HL-60 (cell line): ENCODE measurements around the gene FARP2.

Experiments
- DNase-seq, 2 experiments: peaks; one replicate each; pipeline ENCODE4 v3.0.0-alpha.2; 2010 to 2020; ENCODE audit warnings: low read depth in 1 of 2, low spot score in 1 of 2
- H3K27ac ChIP-seq: fragments of 250-450 bp; sonication (Bioruptor Pico); replicated peaks from 2 replicates; pipeline ENCODE4 v1.5.1; 2020; ENCODE audit warnings: mild to moderate bottlenecking, moderate library complexity
- H3K27me3 ChIP-seq: fragments of 250-450 bp; sonication (Bioruptor Pico); 2 replicates; pipeline ENCODE4 v1.5.1; 2021; ENCODE audit warnings: mild to moderate bottlenecking, moderate library complexity; ENCODE audit not compliant: insufficient read depth, poor library complexity, severe bottlenecking
- H3K4me3 ChIP-seq: replicated peaks from 2 replicates; pipeline ENCODE4 v1.5.1; 2011; ENCODE audit warnings: mild to moderate bottlenecking, control low read depth, low read length; ENCODE audit not compliant: insufficient read depth
- GABPA ChIP-seq: IDR thresholded peaks from 2 replicates; pipeline ENCODE4 v1.6.1; 2012; ENCODE audit warnings: low read depth
- POLR2AphosphoS5 ChIP-seq: IDR thresholded peaks from 2 replicates; pipeline ENCODE4 v1.6.1; 2012; ENCODE audit warnings: low read depth
- SPI1 ChIP-seq: IDR thresholded peaks from 2 replicates; pipeline ENCODE4 v1.6.1; 2012; ENCODE audit warnings: low read depth, mild to moderate bottlenecking, borderline replicate concordance
- TF ChIP-seq, protein P1 (sequence below): IDR thresholded peaks from one replicate; pipeline ENCODE4 v1.5.1; 2011; ENCODE audit warnings: low read length, control low read depth, inconsistent platforms; ENCODE audit not compliant: insufficient read depth
- TF ChIP-seq, protein P2 (sequence below): IDR thresholded peaks from 2 replicates; pipeline ENCODE4 v1.6.1; 2012; ENCODE audit warnings: low read depth; ENCODE audit not compliant: insufficient replicate concordance

FARP2 gene

DNA sequence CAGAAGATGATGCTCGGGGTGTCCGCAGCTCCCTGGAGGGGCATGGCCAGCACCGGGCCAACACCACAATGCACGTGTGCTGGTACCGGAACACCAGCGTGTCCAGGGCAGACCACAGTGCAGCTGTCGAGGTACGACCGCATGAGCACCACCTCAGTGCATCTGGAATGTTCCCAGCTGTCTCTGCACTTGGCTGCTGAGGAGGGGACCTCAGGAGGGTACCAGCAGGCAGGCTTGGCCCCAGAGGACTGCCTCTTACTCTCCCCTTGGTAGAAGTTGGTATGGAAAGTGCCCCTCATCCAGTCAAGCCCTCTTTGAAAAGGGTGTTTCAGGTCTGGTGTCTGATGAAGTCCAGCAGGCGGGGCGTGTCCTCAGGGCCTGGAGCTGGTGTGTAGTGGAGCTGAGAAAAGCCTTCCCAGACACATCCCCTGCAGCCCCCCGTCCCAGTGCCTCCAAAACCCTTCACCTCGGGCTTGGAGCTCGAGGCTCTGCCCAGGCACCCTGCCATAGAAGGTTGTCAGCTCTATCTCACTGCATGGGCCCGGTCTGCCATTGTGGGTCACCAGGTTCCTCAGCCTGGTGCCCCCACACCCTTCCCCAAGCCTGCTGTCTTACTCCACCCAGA is 135.6 kb downstream of the FARP2 start:
- Histone ChIP-seq H3K27me3 (peaks cover 13% of the 10 kb centered on the region), H3K27ac (no peak overlapping the region), H3K4me3 (no peak overlapping the region)
- TF ChIP-seq GABPA = no peak
- TF ChIP-seq, protein P1, sequence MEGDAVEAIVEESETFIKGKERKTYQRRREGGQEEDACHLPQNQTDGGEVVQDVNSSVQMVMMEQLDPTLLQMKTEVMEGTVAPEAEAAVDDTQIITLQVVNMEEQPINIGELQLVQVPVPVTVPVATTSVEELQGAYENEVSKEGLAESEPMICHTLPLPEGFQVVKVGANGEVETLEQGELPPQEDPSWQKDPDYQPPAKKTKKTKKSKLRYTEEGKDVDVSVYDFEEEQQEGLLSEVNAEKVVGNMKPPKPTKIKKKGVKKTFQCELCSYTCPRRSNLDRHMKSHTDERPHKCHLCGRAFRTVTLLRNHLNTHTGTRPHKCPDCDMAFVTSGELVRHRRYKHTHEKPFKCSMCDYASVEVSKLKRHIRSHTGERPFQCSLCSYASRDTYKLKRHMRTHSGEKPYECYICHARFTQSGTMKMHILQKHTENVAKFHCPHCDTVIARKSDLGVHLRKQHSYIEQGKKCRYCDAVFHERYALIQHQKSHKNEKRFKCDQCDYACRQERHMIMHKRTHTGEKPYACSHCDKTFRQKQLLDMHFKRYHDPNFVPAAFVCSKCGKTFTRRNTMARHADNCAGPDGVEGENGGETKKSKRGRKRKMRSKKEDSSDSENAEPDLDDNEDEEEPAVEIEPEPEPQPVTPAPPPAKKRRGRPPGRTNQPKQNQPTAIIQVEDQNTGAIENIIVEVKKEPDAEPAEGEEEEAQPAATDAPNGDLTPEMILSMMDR = no peak
- no peak for TF ChIP-seq POLR2AphosphoS5
- TF ChIP-seq SPI1 = no peak
- TF ChIP-seq, protein P2, sequence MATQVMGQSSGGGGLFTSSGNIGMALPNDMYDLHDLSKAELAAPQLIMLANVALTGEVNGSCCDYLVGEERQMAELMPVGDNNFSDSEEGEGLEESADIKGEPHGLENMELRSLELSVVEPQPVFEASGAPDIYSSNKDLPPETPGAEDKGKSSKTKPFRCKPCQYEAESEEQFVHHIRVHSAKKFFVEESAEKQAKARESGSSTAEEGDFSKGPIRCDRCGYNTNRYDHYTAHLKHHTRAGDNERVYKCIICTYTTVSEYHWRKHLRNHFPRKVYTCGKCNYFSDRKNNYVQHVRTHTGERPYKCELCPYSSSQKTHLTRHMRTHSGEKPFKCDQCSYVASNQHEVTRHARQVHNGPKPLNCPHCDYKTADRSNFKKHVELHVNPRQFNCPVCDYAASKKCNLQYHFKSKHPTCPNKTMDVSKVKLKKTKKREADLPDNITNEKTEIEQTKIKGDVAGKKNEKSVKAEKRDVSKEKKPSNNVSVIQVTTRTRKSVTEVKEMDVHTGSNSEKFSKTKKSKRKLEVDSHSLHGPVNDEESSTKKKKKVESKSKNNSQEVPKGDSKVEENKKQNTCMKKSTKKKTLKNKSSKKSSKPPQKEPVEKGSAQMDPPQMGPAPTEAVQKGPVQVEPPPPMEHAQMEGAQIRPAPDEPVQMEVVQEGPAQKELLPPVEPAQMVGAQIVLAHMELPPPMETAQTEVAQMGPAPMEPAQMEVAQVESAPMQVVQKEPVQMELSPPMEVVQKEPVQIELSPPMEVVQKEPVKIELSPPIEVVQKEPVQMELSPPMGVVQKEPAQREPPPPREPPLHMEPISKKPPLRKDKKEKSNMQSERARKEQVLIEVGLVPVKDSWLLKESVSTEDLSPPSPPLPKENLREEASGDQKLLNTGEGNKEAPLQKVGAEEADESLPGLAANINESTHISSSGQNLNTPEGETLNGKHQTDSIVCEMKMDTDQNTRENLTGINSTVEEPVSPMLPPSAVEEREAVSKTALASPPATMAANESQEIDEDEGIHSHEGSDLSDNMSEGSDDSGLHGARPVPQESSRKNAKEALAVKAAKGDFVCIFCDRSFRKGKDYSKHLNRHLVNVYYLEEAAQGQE = no peak
- no peak for DNase-seq

DNA sequence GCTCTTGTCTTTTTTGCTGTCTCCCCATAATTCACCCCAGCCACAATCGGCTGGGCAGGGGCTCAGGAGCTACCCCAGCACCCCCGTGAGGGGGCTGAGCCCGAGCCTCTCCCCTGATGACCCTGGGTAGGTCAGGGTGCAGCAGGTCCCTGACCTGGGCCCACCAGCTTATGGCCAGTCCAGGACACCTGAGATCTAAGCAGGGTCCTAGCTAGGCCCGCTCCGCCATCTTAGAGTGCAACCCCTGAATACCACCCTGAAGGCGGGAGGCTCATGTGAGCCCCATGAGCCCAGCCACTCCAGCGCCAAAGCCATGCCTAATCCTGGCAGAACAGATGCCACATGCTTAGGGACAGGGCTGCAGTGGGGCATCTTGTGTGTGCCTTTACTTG is 136.1 kb downstream of the FARP2 start:
- TF ChIP-seq, protein P2 = no peak
- no peak for TF ChIP-seq GABPA
- TF ChIP-seq POLR2AphosphoS5 = no peak
- TF ChIP-seq, protein P1 = no peak
- no peak for TF ChIP-seq SPI1
- no peak for DNase-seq
- no peak overlapping the region for H3K27ac ChIP-seq
- H3K4me3 ChIP-seq = no peak overlapping the region
- H3K27me3 ChIP-seq = peaks cover 13% of the 10 kb centered on the region

DNA sequence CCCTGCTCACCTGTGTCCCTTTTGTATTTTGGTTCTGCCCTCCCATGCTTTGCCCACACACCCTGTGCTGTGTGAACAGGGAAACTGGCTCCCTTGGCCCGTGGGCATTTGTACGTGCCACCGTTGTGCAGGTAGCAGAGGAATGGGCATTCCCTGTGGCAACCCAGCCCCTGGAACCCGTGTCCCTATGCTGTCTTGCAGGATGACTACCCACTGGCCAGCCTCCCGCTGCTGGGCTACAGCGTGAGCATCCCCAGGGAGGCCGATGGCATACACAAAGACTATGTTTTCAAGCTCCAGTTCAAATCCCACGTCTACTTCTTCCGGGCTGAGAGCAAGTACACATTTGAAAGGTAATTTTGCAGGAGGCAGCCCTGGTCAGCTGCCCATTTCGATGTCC is 137.0 kb downstream of the FARP2 start:
- Histone ChIP-seq H3K4me3 (no peak overlapping the region), H3K27ac (no peak overlapping the region), H3K27me3 (peaks cover 13% of the 10 kb centered on the region)
- TF ChIP-seq SPI1 = no peak
- no peak for TF ChIP-seq GABPA
- TF ChIP-seq, protein P2 = no peak
- TF ChIP-seq POLR2AphosphoS5 = no peak
- TF ChIP-seq, protein P1 = no peak
- DNase-seq = no peak
